GM21723 (cell line): ENCODE data around the gene TMEM30A.

ENCODE experiments used
- ATAC-seq: cut with Tn5 transposase; IDR thresholded peaks from one replicate; pipeline ENCODE4 v1.9.1; 2021; ENCODE audit warnings: mild to moderate bottlenecking, moderate library complexity; ENCODE audit not compliant: unreplicated experiment

TMEM30A gene

GRCh38 chr6:75292555-75292954 lies 8.0 kb upstream of the TMEM30A start:
- ATAC-seq, result no peak

GRCh38 chr6:75291744-75292143 lies 7.2 kb upstream of the TMEM30A start:
- ATAC-seq, result no peak

GRCh38 chr6:75291331-75291730 lies 6.7 kb upstream of the TMEM30A start:
- no peak for ATAC-seq

GRCh38 chr6:75290136-75290945 lies 5.7 kb upstream of the TMEM30A start:
- ATAC-seq, result no peak

- no peak for ATAC-seq
Measured at GRCh38 chr6:75288023-75288422, 3.4 kb upstream of the TMEM30A start.

GRCh38 chr6:75287424-75287823 lies 2.8 kb upstream of the TMEM30A start:
- ATAC-seq, result no peak

GRCh38 chr6:75286955-75287354 lies 2.4 kb upstream of the TMEM30A start:
- no peak for ATAC-seq

GRCh38 chr6:75285283-75285639 lies 669 bp upstream of the TMEM30A start:
- peak; percentile 17 for ATAC-seq

- peak; percentile 27 for ATAC-seq
Measured at GRCh38 chr6:75283907-75284631, 523 bp downstream of the TMEM30A start.

- ATAC-seq, result no peak
Measured at GRCh38 chr6:75282706-75283105, 1.9 kb downstream of the TMEM30A start.

GRCh38 chr6:75281653-75282052 lies 2.9 kb downstream of the TMEM30A start:
- ATAC-seq, result no peak

- ATAC-seq, result no peak
Measured at GRCh38 chr6:75280131-75280855, 4.3 kb downstream of the TMEM30A start.

- ATAC-seq, result no peak
Measured at GRCh38 chr6:75279418-75279817, 5.2 kb downstream of the TMEM30A start.

- ATAC-seq, result no peak
Measured at GRCh38 chr6:75278474-75279077, 6.0 kb downstream of the TMEM30A start.

GRCh38 chr6:75275067-75275466 lies 9.5 kb downstream of the TMEM30A start:
- no peak for ATAC-seq

- no peak for ATAC-seq
Measured at GRCh38 chr6:75273009-75273408, 11.6 kb downstream of the TMEM30A start.

- ATAC-seq, result no peak
Measured at GRCh38 chr6:75272145-75272840, 12.3 kb downstream of the TMEM30A start.

GRCh38 chr6:75268988-75269354 lies 15.6 kb downstream of the TMEM30A start:
- ATAC-seq, result no peak

- ATAC-seq, result no peak
Measured at GRCh38 chr6:75268121-75268987, 16.2 kb downstream of the TMEM30A start.

GRCh38 chr6:75267461-75267860 lies 17.1 kb downstream of the TMEM30A start:
- no peak for ATAC-seq
